ENCODE results near the gene CDC14A. TPM values are rescaled to one million over a fixed set of nuclear protein-coding genes. Genes with fewer than 3 reads are reported as not detected.

CDC14A gene
- total RNA-seq, 1 experiment from 2014 or later: 11.1 TPM

DNA sequence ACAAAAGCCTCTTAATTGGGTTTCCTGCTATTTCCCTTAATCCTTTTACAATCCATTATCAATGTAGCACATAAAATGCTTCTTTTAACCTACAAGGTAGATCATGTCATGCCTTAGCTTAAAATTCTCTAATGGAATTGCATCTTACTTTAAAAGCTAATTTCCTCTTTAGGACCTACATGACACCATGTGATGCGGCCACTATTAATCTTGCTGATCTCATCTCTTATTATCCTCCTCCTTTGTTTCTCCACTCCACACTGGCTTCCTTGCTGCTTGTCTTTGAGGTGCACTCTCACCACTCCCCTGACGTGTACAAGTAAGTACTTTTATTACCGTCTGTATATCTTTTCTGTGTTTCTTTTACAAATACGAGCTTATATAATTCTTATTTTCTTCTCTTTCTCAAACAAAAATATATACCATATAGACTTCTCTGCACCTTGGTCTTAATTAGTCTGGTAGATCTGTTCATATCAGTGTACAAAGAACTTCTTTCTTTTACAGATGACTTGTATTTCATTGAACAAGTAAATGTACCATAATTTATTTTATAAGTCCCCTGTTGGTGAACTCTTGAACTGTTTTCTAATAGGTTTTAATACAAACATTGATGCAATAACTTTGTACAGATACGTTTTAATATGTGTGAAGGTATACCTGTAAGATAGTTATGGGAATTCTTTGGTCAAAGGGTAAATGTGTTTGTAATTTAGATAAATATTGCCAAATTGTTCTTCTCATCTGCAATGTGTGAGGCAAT lies 213.8 kb downstream of the CDC14A start:
- TF ChIP-seq, protein P1, sequence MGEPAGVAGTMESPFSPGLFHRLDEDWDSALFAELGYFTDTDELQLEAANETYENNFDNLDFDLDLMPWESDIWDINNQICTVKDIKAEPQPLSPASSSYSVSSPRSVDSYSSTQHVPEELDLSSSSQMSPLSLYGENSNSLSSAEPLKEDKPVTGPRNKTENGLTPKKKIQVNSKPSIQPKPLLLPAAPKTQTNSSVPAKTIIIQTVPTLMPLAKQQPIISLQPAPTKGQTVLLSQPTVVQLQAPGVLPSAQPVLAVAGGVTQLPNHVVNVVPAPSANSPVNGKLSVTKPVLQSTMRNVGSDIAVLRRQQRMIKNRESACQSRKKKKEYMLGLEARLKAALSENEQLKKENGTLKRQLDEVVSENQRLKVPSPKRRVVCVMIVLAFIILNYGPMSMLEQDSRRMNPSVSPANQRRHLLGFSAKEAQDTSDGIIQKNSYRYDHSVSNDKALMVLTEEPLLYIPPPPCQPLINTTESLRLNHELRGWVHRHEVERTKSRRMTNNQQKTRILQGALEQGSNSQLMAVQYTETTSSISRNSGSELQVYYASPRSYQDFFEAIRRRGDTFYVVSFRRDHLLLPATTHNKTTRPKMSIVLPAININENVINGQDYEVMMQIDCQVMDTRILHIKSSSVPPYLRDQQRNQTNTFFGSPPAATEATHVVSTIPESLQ (CRISPR knock-in tag; IDR thresholded peaks at IDR 0.05): no peak
- TF ChIP-seq ATF1 (CRISPR knock-in tag; IDR thresholded peaks at IDR 0.05): no peak
- TF ChIP-seq FOXP4 (CRISPR knock-in tag; IDR thresholded peaks at IDR 0.05): no peak
- no peak for TF ChIP-seq ZNF416 (CRISPR knock-in tag; IDR thresholded peaks at IDR 0.05)
- no peak for TF ChIP-seq PREB (CRISPR knock-in tag; IDR thresholded peaks at IDR 0.05; ENCODE audit: borderline replicate concordance)
- TF ChIP-seq TP53 (CRISPR knock-in tag; IDR thresholded peaks at IDR 0.05): no peak
- Mint-ChIP-seq H3K4me1 (no peaks in the 10 kb centered on the region), H3K9me3 (peaks cover 23% of the 10 kb centered on the region), H3K27me3 (ENCODE audit: low read depth) (no peaks in the 10 kb centered on the region; the same call in 1 of the 2 replicates), H3K27ac (no peak overlapping the region), H3K4me3 (no peak overlapping the region), H3K36me3 (no peaks in the 10 kb centered on the region)
- DNase-seq (ENCODE audit: low spot score): no peak
- POLR2A ChIA-PET: no interaction called here
- ATAC-seq: no peak
- CTCF ChIA-PET: interaction anchor here (1.2 kb wide), 1 partner anchor 23 kb away, joined by 3 read pairs; no protein-coding TSS in a partner anchor

GRCh38 chr1:100567062-100567461 lies 214.8 kb downstream of the CDC14A start:
- Mint-ChIP-seq H3K9me3 (peaks cover 30% of the 10 kb centered on the region), H3K27ac (no peak overlapping the region), H3K36me3 (no peaks in the 10 kb centered on the region), H3K27me3 (ENCODE audit: low read depth) (no peaks in the 10 kb centered on the region; the same call in 1 of the 2 replicates), H3K4me1 (no peaks in the 10 kb centered on the region), H3K4me3 (no peak overlapping the region)
- ChIA-PET POLR2A (no interaction called here), CTCF (no interaction called here)
- TF ChIP-seq MAX (CRISPR knock-in tag; IDR thresholded peaks at IDR 0.05): no peak
- TF ChIP-seq AFF4 (CRISPR knock-in tag; IDR thresholded peaks at IDR 0.05; ENCODE audit: borderline replicate concordance): no peak
- TF ChIP-seq OVOL2 (CRISPR knock-in tag; IDR thresholded peaks at IDR 0.05; ENCODE audit: borderline replicate concordance): no peak
- no peak for TF ChIP-seq ZNF138 (CRISPR knock-in tag; conservative IDR thresholded peaks at IDR 0.05)
- no peak for TF ChIP-seq FOXP1 (CRISPR knock-in tag; IDR thresholded peaks at IDR 0.05; ENCODE audit: borderline replicate concordance)
- no peak for TF ChIP-seq CBFB (CRISPR knock-in tag; IDR thresholded peaks at IDR 0.05; ENCODE audit: low read depth)
- TF ChIP-seq TEAD1 (CRISPR knock-in tag; IDR thresholded peaks at IDR 0.05): no peak
- TF ChIP-seq ESRRA (CRISPR knock-in tag; IDR thresholded peaks at IDR 0.05; ENCODE audit: borderline replicate concordance): no peak
- no peak for TF ChIP-seq HMGA2 (CRISPR knock-in tag; IDR thresholded peaks at IDR 0.05)
- TF ChIP-seq, protein P2, sequence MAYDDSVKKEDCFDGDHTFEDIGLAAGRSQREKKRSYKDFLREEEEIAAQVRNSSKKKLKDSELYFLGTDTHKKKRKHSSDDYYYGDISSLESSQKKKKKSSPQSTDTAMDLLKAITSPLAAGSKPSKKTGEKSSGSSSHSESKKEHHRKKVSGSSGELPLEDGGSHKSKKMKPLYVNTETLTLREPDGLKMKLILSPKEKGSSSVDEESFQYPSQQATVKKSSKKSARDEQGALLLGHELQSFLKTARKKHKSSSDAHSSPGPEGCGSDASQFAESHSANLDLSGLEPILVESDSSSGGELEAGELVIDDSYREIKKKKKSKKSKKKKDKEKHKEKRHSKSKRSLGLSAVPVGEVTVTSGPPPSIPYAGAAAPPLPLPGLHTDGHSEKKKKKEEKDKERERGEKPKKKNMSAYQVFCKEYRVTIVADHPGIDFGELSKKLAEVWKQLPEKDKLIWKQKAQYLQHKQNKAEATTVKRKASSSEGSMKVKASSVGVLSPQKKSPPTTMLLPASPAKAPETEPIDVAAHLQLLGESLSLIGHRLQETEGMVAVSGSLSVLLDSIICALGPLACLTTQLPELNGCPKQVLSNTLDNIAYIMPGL (CRISPR knock-in tag; IDR thresholded peaks at IDR 0.05): no peak
- no peak for TF ChIP-seq NFE2L1 (CRISPR knock-in tag; IDR thresholded peaks at IDR 0.05)
- ATAC-seq: no peak
- no peak for DNase-seq (ENCODE audit: low spot score)
